Upper lobe of right lung (tissue), 1 donor: ENCODE measurements around the gene RARB. TPM values are rescaled to one million over a fixed set of nuclear protein-coding genes. Genes with fewer than 3 reads are reported as not detected.

Experiments
- ATAC-seq: fragments of 200-7000 bp; cut with Tn5 transposase; one replicate; pipeline ENCODE4 v1.9.1; 2020; ENCODE audit warnings: mild to moderate bottlenecking, moderate library complexity
- DNase-seq: peaks from one replicate; pipeline ENCODE4 v3.0.0-alpha.2; 2020
- H3K27ac ChIP-seq: fragments of 200-600 bp; one replicate; pipeline ENCODE4 v1.8.0; 2022
- H3K27me3 ChIP-seq: fragments of 200-600 bp; one replicate; pipeline ENCODE4 v1.8.0; 2022; ENCODE audit warnings: mild to moderate bottlenecking
- H3K36me3 ChIP-seq: fragments of 200-600 bp; one replicate; pipeline ENCODE4 v1.8.0; 2022
- H3K4me1 ChIP-seq: fragments of 200-600 bp; one replicate; pipeline ENCODE4 v1.8.0; 2022
- H3K4me3 ChIP-seq: fragments of 200-600 bp; one replicate; pipeline ENCODE4 v1.8.0; 2022; ENCODE audit warnings: mild to moderate bottlenecking
- H3K9me3 ChIP-seq: fragments of 200-600 bp; one replicate; pipeline ENCODE4 v1.8.0; 2022
- intact Hi-C: fragments of 100-400 bp; cut with DNase I; formaldehyde crosslinking; loops from one replicate; pipeline ENCODE4 v1.11.0; 2022
- total RNA-seq: library from RNA; stranded (reverse); fragmentation: NEBNext Ultra II Directional; extraction: Animal tissue kit (Norgen Biotek cat#: 25700); gene quantifications from one replicate; pipeline ENCODE4 v1.2.1, GENCODE V29; 2021
- TF ChIP-seq, protein P1 (sequence below): fragments of 200-600 bp; IDR thresholded peaks from one replicate; pipeline ENCODE4 v1.8.0; 2022; ENCODE audit warnings: antibody characterized with exemption
- donor health status: DM: no; HTN: yes; CAD: no; lungs with severe emphysema.

The RARB gene
- total RNA-seq, 1 donor from 2014 or later, result 5.8 TPM

DNA sequence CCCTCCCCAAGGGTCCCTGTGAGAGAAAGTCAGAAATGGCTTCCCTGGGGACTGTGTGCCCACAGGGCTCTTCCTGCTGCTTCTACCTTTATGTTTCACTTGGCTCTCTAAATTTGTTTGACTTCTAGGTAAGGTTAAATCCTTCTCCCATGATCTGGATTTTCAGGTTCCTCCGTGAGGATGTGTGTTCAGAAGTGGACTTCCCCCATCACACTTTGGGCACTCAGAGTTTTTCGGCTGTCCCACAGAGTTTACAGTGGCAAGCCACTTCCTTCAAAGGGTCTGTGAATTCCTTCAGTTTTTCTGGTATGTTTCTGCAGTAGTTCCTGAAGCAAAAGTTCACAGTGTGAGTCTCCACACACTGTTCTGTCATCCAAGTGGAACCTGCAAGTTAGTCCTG lies 30.9 kb upstream of the RARB start:
- Histone ChIP-seq H3K27me3 (no peaks in the 10 kb centered on the region), H3K36me3 (no peaks in the 10 kb centered on the region), H3K27ac (no peak overlapping the region), H3K4me3 (no peak overlapping the region), H3K9me3 (no peaks in the 10 kb centered on the region), H3K4me1 (no peaks in the 10 kb centered on the region)
- TF ChIP-seq, protein P1, sequence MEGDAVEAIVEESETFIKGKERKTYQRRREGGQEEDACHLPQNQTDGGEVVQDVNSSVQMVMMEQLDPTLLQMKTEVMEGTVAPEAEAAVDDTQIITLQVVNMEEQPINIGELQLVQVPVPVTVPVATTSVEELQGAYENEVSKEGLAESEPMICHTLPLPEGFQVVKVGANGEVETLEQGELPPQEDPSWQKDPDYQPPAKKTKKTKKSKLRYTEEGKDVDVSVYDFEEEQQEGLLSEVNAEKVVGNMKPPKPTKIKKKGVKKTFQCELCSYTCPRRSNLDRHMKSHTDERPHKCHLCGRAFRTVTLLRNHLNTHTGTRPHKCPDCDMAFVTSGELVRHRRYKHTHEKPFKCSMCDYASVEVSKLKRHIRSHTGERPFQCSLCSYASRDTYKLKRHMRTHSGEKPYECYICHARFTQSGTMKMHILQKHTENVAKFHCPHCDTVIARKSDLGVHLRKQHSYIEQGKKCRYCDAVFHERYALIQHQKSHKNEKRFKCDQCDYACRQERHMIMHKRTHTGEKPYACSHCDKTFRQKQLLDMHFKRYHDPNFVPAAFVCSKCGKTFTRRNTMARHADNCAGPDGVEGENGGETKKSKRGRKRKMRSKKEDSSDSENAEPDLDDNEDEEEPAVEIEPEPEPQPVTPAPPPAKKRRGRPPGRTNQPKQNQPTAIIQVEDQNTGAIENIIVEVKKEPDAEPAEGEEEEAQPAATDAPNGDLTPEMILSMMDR, result no peak
- no peak for ATAC-seq
- intact Hi-C loops, result no loop called here
- no peak for DNase-seq

DNA sequence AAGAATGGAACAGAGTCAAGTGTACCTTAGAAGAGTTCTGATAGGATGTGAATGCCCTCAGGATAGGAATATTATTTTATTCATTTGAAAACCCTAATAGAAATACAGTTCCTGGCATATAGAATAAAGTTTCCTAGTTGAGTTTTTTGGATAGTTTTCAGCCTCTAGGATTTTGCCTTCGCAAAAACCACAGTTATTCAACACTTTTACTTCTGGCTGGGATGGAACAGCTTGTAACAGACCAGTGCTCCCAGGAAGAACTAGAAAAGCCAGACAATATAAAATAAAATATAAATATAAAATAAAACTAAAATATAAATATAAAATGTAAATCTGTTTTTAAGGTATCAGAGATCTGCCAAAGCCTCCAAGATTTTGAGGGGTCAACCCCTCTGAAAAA lies 27.5 kb upstream of the RARB start:
- Histone ChIP-seq H3K36me3 (no peaks in the 10 kb centered on the region), H3K27ac (no peak overlapping the region), H3K4me1 (no peaks in the 10 kb centered on the region), H3K4me3 (no peak overlapping the region), H3K9me3 (no peaks in the 10 kb centered on the region), H3K27me3 (no peaks in the 10 kb centered on the region)
- intact Hi-C loops, result no loop called here
- DNase-seq (no peak), ATAC-seq (no peak)
- TF ChIP-seq, protein P1, result no peak

DNA sequence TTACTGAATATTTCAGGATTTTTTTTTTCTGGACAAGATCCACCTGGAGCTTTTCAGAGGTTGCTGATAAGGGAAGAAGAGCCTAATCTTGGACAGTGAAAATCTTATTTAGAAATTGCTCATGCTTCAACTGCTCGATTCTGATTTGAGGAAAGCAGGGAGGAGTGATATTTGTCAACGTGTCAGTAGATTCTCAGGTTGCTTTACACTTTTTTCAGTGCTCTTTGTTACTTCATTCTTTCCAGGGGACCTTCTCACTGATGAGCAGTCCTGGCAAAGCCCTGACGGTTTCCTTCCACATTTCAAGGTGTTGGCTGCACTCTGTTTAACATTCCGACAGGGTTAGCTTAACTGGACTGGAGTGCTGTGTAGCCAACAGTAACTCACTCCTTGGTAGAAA lies 24.1 kb upstream of the RARB start:
- Histone ChIP-seq H3K27me3 (no peaks in the 10 kb centered on the region), H3K4me1 (no peaks in the 10 kb centered on the region), H3K9me3 (no peaks in the 10 kb centered on the region), H3K27ac (no peak overlapping the region), H3K36me3 (no peaks in the 10 kb centered on the region), H3K4me3 (no peak overlapping the region)
- intact Hi-C loops, result no loop called here
- ATAC-seq, result no peak
- TF ChIP-seq, protein P1, result no peak
- no peak for DNase-seq

DNA sequence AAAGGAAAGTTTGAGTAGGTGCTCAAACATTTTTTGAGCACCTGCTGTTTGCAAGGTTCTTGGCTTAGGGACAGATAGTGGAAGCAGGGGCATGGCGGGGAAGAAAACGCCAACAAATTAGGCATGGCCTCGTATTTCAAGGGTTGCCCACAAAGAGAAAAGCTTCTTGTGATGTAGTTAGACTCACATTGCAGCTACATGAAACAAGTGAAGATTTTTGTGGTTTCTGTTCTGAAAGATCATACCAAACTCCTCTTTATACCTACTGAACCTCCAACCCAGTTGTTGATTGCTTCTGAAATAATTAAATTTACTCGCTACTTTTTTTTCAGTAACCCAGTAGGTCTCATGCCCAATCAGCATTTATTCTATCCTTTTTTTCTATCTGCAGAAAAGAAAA lies 23.5 kb upstream of the RARB start:
- DNase-seq (no peak), ATAC-seq (no peak)
- no peaks in the 10 kb centered on the region for H3K9me3 ChIP-seq
- TF ChIP-seq, protein P1, result no peak
- H3K36me3 ChIP-seq, result no peaks in the 10 kb centered on the region
- H3K27ac ChIP-seq, result no peak overlapping the region
- H3K27me3 ChIP-seq, result no peaks in the 10 kb centered on the region
- no peak overlapping the region for H3K4me3 ChIP-seq
- intact Hi-C loops, result no loop called here
- no peaks in the 10 kb centered on the region for H3K4me1 ChIP-seq

DNA sequence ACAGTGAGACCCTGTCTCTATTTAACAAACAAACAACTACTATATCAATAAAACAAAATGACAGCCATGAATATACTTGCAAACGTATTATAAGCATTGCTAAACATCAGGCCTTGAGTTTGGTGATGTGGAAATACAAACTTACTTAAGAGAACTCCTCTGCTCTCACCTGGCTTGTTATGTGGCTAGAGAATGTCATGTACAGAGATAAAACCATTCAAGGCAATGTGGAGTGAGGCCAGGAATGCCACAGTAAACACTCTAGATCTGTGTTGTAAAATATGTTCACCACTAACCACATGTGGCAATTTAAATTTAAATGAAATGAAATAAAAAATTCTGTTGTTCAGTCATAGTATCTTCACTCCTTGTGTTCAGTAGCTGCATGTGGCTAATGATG lies 22.7 kb upstream of the RARB start:
- TF ChIP-seq, protein P1, result no peak
- H3K27ac ChIP-seq, result no peak overlapping the region
- H3K4me3 ChIP-seq, result no peak overlapping the region
- no peaks in the 10 kb centered on the region for H3K27me3 ChIP-seq
- no peaks in the 10 kb centered on the region for H3K36me3 ChIP-seq
- no peak for DNase-seq
- no peaks in the 10 kb centered on the region for H3K9me3 ChIP-seq
- H3K4me1 ChIP-seq, result no peaks in the 10 kb centered on the region
- intact Hi-C loops, result no loop called here
- peak; percentile 84 for ATAC-seq

DNA sequence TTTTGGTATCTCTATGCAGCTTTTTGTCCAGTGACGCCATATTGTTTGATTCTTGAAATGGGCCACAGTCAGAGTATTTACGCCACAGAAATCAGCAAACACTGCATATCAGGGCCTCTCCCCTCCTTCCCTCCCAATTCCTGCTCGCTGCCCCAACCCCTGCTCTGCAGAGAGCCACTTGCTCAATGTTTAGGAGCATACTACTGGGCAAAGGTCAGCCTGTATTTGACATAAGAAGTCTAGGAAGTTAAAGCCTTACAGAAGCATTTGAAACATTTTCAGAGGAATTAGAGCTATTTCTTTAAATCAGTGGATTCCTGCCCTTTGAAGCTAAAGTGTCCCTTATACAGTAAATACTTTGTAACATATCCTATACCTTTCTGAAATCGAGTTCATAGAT lies 17.4 kb upstream of the RARB start:
- H3K36me3 ChIP-seq, result no peaks in the 10 kb centered on the region
- DNase-seq, result no peak

More for the DNA sequence above, 17.4 kb upstream of the RARB start:
- intact Hi-C loops, result no loop called here
- no peak for ATAC-seq
- Histone ChIP-seq H3K27me3 (no peaks in the 10 kb centered on the region), H3K4me1 (no peaks in the 10 kb centered on the region), H3K4me3 (no peak overlapping the region), H3K27ac (no peak overlapping the region), H3K9me3 (no peaks in the 10 kb centered on the region)
- TF ChIP-seq, protein P1, result no peak
